Astrocyte of the cerebellum (primary cell): ENCODE results near the gene ARL8A.

Source experiments
- DNase-seq: peaks from one replicate; pipeline ENCODE4 v3.0.0-alpha.2; 2011; ENCODE audit warnings: low read depth
- H3K4me3 ChIP-seq: 2 replicates; pipeline ENCODE4 v1.5.1; 2011; ENCODE audit warnings: mild to moderate bottlenecking, low read depth, low read length, moderate library complexity
- in situ Hi-C: cut with HindIII; loops from 2 replicates; pipeline ENCODE4 v1.10.0; 2017; ENCODE audit warnings: low sequenced_read_pairs
- TF ChIP-seq, protein P1 (sequence below): IDR thresholded peaks from 2 replicates; pipeline ENCODE4 v1.5.1; 2012; ENCODE audit warnings: low read length, low read depth, moderate library complexity, mild to moderate bottlenecking; ENCODE audit errors: missing control alignments

The ARL8A gene

DNA sequence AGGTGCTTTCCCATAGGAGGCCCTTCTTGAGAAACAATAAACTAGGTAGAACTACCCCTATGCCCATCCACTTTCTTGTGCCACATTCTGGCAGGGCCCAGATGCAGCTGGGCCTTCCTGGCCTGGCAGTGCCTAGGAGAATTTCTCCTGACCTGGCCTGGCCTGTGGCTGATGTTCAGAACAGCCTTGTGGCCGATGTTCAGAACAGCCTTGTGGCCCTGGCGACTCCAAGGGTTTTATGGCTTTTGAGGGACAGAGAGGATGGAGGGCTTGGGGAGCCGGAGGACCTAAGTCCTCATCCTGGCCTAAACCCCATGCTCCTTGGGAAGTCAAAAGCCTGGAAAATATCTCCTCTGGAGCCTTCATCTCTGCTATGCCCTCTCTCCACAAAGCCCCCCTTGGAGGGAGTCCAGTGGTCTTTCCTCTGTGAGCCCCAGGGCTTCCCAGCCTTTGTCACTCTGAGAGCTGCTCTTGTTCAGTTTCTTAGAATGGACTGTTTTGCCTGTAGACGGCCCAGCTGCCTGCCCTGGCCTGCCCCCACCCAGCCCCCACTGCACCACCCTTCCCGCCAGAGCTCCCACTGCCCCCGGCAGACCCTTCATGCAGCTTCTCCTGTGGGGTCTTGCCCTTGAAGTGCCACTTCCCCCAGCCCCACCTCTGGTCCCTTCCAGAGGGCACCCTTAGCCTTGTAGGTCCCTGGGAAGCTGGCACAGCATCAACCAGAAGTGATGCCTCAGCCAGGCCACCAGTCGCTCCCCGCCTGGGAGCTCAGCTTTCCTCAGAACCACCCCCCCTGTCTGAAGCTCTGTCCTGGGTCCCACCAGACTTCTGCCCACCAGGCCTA lies 14.9 kb downstream of the ARL8A start:
- no peak overlapping the region for H3K4me3 ChIP-seq
- DNase-seq: no peak
- in situ Hi-C loops: no loop called here
- TF ChIP-seq, protein P1, sequence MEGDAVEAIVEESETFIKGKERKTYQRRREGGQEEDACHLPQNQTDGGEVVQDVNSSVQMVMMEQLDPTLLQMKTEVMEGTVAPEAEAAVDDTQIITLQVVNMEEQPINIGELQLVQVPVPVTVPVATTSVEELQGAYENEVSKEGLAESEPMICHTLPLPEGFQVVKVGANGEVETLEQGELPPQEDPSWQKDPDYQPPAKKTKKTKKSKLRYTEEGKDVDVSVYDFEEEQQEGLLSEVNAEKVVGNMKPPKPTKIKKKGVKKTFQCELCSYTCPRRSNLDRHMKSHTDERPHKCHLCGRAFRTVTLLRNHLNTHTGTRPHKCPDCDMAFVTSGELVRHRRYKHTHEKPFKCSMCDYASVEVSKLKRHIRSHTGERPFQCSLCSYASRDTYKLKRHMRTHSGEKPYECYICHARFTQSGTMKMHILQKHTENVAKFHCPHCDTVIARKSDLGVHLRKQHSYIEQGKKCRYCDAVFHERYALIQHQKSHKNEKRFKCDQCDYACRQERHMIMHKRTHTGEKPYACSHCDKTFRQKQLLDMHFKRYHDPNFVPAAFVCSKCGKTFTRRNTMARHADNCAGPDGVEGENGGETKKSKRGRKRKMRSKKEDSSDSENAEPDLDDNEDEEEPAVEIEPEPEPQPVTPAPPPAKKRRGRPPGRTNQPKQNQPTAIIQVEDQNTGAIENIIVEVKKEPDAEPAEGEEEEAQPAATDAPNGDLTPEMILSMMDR: no peak

DNA sequence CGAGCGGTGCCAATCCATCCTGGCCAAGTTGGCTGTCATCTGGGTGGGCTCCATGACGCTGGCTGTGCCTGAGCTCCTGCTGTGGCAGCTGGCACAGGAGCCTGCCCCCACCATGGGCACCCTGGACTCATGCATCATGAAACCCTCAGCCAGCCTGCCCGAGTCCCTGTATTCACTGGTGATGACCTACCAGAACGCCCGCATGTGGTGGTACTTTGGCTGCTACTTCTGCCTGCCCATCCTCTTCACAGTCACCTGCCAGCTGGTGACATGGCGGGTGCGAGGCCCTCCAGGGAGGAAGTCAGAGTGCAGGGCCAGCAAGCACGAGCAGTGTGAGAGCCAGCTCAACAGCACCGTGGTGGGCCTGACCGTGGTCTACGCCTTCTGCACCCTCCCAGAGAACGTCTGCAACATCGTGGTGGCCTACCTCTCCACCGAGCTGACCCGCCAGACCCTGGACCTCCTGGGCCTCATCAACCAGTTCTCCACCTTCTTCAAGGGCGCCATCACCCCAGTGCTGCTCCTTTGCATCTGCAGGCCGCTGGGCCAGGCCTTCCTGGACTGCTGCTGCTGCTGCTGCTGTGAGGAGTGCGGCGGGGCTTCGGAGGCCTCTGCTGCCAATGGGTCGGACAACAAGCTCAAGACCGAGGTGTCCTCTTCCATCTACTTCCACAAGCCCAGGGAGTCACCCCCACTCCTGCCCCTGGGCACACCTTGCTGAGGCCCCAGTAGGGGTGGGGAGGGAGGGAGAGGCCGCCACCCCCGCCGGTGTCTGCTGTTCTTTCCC lies 16.5 kb downstream of the ARL8A start:
- in situ Hi-C loops: no loop called here
- TF ChIP-seq, protein P1: no peak
- no peak overlapping the region for H3K4me3 ChIP-seq
- no peak for DNase-seq

DNA sequence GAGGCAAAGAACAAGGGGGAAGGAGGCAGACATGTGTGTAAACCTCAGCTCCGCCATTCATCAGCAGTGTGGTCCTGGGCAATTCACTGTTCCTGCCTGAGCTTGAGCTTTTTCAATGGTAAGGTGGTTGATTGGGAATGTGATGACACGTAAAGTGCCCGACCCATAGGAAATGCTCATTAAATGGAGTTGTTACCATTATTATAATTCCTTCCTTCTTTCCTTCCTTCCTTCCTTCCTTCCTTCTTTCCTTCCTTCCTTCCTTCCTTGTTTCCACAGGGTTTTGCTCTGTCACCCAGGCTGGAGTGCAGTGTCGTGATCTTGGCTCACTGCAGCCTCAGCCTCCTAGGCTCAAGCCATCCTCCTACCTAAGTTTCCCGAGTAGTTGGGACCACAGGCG lies 17.5 kb downstream of the ARL8A start:
- no peak overlapping the region for H3K4me3 ChIP-seq
- DNase-seq: no peak
- TF ChIP-seq, protein P1: no peak
- in situ Hi-C loops: no loop called here

DNA sequence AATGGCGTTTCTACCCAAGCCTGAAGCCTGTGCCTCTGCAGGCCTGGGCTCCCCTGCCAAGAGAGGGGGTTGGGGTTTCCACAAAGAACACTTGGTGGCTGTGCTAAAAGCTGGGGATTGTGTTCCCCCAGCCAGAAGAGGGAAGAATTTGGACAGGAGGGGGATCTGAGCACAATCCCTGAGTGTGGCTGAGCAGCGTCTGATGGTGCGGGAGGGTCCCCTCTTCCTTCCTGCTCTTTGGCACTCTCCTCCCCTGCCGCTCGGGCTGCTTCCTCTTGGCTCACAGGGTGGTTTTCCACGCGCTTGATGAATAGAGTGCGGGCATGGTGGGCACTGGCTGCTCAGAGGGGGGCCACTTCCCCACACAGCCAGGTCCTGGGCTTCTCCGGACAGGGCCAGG lies 18.1 kb downstream of the ARL8A start:
- in situ Hi-C loops: no loop called here
- DNase-seq: no peak
- TF ChIP-seq, protein P1: no peak
- no peak overlapping the region for H3K4me3 ChIP-seq

DNA sequence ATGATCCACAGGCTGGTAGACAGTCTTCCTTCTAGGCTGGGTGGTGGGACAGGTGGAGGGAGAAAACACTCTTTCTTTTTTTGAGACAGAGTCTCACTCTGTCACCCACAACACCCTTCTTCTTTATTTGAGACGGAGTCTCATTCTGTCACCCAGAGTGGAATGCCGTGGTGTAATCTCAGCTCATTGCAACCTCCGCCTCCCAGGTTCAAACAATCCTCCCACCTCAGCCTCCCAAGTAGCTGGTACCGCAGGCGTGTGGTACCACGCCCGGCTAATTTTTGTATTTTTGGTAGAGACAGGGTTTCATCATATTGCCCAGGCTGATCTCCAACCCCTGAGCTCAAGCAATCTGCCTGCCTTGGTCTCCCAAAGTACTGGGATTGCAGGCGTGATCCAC lies 18.9 kb downstream of the ARL8A start:
- TF ChIP-seq, protein P1: no peak
- DNase-seq: no peak
- H3K4me3 ChIP-seq: no peak overlapping the region
- in situ Hi-C loops: no loop called here

DNA sequence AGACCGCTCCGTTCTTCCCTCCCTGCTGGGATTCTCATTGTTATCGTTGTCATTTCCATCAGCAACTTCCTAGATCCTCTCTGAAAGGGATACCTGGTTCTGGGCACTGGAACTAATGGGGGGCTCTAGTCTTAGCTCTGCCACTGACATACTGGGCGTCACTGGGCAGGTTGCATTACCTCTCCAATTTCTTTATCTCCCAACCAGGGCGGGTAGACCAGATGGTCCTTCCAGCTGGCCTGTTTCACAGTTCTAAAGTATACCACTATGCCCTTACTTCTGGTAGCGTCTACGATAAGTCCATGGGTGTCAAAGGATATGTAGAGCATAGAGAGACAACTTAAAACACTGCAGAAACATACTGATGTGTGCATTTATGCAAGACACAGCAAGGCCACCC lies 20.4 kb downstream of the ARL8A start:
- in situ Hi-C loops: no loop called here
- no peak for DNase-seq
- H3K4me3 ChIP-seq: no peak overlapping the region
- TF ChIP-seq, protein P1: no peak
